Measurements from ENCODE around the gene ELFN2.

ELFN2 gene

GRCh38 chr22:37453696-37454095, 26.4 kb upstream of the ELFN2 start:
- DNase-seq, result no peak

- no peak for DNase-seq
Measured at GRCh38 chr22:37451218-37451617, 23.9 kb upstream of the ELFN2 start.

GRCh38 chr22:37449331-37450001, 22.2 kb upstream of the ELFN2 start:
- DNase-seq, result no peak

GRCh38 chr22:37448516-37449127, 21.3 kb upstream of the ELFN2 start:
- DNase-seq, result no peak

GRCh38 chr22:37445501-37445900, 18.2 kb upstream of the ELFN2 start:
- DNase-seq, result no peak

- no peak for DNase-seq
Measured at GRCh38 chr22:37443977-37444376, 16.7 kb upstream of the ELFN2 start.

GRCh38 chr22:37443086-37443485, 15.8 kb upstream of the ELFN2 start:
- no peak for DNase-seq

- DNase-seq, result peak; percentile 35
Measured at GRCh38 chr22:37442537-37442936, 15.3 kb upstream of the ELFN2 start.

GRCh38 chr22:37442135-37442534, 14.9 kb upstream of the ELFN2 start:
- no peak for DNase-seq

GRCh38 chr22:37440875-37441274, 13.6 kb upstream of the ELFN2 start:
- no peak for DNase-seq

GRCh38 chr22:37439347-37439746, 12.1 kb upstream of the ELFN2 start:
- DNase-seq, result no peak

GRCh38 chr22:37435970-37436603, 8.8 kb upstream of the ELFN2 start:
- DNase-seq, result no peak

- DNase-seq, result no peak
Measured at GRCh38 chr22:37433786-37434185, 6.5 kb upstream of the ELFN2 start.

- DNase-seq, result no peak
Measured at GRCh38 chr22:37432708-37433054, 5.4 kb upstream of the ELFN2 start.

- peak; percentile 100 for DNase-seq
Measured at GRCh38 chr22:37431801-37432707, 4.8 kb upstream of the ELFN2 start.

GRCh38 chr22:37431366-37431765, 4.1 kb upstream of the ELFN2 start:
- no peak for DNase-seq

- no peak for DNase-seq
Measured at GRCh38 chr22:37430941-37431340, 3.7 kb upstream of the ELFN2 start.

- DNase-seq, result peak; percentile 56
Measured at GRCh38 chr22:37428649-37429586, 1.6 kb upstream of the ELFN2 start.

GRCh38 chr22:37427711-37428635, 694 bp upstream of the ELFN2 start:
- no peak for DNase-seq

- no peak for DNase-seq
Measured at GRCh38 chr22:37426706-37427134, 559 bp downstream of the ELFN2 start.

Data from fibroblast of skin of right quadriceps (primary cell).